Astrocyte of the spinal cord (primary cell): ENCODE measurements around the gene LMNTD2.
A peak's percentile ranks its signal among the peaks of the same experiment; 100 is the strongest.

Experiments used
- DNase-seq: peaks from one replicate; pipeline ENCODE4 v3.0.0; 2011; ENCODE audit warnings: low read depth, low spot score
- H3K4me3 ChIP-seq: 2 replicates; pipeline ENCODE4 v1.5.1; 2011; ENCODE audit warnings: low read depth, mild to moderate bottlenecking, low read length, moderate library complexity
- in situ Hi-C: cut with HindIII; loops from 2 replicates; pipeline ENCODE4 v1.10.0; 2017; ENCODE audit warnings: low sequenced_read_pairs
- TF ChIP-seq, protein P1 (sequence below): IDR thresholded peaks from 2 replicates; pipeline ENCODE4 v1.5.1; 2012; ENCODE audit warnings: low read depth, mild to moderate bottlenecking, low read length, inconsistent platforms

Gene LMNTD2

DNA sequence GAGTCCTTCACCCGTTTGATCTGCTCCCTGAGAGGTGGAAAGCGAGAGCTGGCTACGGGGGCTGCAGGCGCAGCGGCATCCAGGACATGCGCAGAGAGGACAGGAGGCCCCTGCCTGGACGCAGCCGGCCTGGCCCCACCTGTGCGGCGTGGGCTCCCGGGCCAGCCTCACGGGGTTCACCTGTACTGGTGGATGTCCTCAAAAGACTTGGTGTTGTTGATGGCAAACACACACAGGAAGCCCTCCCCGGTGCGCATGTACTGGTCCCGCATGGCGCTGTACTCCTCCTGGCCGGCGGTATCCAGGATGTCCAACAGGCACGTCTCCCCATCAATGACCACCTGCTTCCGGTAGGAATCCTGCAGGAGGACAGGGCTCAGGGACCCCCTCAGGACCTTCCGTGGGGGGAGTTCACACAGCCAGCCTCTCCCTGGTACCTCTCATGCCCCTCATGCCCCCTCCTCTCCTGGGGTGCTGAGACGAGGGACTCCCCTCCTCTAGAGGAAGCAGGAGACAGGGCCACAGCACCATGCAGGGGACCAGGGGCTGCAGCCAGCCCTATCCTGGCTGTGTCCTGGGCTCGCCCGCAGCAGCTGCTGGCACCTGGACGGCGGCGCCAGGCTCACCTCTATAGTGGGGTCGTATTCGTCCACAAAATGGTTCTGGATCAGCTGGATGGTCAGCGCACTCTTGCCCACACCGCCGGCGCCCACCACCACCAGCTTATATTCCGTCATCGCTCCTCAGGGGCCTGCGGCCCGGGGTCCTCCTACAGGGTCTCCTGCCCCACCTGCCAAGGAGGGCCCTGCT is 26.7 kb downstream of the LMNTD2 start:
- in situ Hi-C loops = no loop called here
- peak overlapping the region; percentile 71 for H3K4me3 ChIP-seq
- TF ChIP-seq, protein P1, sequence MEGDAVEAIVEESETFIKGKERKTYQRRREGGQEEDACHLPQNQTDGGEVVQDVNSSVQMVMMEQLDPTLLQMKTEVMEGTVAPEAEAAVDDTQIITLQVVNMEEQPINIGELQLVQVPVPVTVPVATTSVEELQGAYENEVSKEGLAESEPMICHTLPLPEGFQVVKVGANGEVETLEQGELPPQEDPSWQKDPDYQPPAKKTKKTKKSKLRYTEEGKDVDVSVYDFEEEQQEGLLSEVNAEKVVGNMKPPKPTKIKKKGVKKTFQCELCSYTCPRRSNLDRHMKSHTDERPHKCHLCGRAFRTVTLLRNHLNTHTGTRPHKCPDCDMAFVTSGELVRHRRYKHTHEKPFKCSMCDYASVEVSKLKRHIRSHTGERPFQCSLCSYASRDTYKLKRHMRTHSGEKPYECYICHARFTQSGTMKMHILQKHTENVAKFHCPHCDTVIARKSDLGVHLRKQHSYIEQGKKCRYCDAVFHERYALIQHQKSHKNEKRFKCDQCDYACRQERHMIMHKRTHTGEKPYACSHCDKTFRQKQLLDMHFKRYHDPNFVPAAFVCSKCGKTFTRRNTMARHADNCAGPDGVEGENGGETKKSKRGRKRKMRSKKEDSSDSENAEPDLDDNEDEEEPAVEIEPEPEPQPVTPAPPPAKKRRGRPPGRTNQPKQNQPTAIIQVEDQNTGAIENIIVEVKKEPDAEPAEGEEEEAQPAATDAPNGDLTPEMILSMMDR = no peak
- DNase-seq = no peak

DNA sequence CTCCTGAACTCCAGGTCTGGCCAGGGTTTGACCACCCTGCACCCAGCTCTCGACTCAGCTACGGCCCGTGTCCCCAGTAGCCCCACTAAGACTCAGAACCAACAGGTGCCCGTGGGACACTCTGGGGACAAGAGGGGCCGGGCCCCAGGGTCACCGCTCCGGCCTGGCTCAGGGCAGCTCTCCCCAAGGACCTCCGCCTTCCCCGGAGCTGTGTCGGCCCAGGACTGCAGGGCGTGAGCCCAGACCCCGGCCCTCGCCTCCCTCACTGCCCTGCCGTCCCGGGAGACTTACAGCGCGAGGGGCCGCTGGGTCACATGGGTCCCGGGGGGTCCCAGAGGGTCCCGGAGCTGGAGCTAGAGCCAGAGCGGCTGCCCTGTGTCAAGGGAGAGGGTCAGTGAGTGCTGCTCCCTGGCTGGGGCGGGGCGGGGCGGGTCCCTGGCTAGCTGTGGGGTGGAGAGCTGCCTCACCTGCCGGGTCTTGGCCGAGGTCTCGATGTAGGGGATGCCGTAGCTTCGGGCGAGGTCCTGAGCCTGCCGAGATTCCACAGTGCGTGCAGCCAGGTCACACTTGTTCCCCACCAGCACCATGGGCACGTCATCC is 27.5 kb downstream of the LMNTD2 start:
- no peak for DNase-seq
- in situ Hi-C loops = no loop called here
- TF ChIP-seq, protein P1 = no peak
- no peak overlapping the region for H3K4me3 ChIP-seq

DNA sequence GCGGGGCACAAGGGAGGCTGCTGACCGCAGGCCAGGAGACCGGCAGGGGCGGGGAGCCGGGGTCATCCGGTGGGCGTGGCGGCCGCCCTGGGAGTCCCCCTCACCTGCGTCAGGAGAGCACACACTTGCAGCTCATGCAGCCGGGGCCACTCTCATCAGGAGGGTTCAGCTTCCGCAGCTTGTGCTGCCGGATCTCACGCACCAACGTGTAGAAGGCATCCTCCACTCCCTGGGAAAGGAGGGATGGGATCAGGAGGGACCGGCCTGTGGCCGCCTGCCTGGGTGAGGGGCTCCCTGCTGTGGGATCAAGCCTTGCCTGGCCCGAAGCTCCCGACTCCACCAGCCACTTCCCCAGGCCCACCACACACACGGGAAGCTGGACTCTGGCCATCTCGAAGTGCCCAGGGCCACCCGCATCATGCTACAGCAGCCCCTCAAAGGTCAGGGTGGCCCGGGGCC is 28.0 kb downstream of the LMNTD2 start:
- in situ Hi-C loops = no loop called here
- no peak overlapping the region for H3K4me3 ChIP-seq
- TF ChIP-seq, protein P1 = no peak
- no peak for DNase-seq

DNA sequence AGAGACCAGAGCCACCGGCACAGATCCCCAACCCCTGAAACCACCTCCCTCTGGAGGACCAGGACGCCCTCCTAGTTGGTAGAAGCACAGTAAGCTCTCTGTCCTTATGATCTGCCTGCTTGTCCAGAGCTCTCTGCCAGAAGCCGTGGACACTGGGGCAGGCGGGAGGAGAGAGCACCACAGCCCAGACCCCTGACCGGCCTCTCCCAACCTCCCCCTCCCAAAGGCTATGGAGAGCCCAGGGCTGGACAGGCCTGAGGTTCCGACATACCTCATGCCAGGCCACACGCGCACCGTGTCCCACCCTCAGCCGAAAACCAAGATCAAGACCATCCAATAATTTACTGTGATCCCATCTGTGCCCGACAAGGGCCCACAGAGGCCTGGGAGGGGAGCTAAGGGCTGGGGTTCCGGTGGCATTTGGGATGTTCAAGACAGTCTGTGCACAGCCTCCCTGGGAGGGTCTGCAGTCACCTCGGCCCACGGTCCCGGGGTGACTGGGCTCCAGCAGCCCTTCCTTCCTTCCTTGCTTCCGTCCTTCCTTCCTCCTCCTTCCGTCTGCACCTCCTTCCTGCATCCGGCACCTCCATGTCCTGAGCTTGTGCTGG is 28.5 kb downstream of the LMNTD2 start:
- in situ Hi-C loops = no loop called here
- TF ChIP-seq, protein P1 = no peak
- DNase-seq = no peak
- H3K4me3 ChIP-seq = no peak overlapping the region

DNA sequence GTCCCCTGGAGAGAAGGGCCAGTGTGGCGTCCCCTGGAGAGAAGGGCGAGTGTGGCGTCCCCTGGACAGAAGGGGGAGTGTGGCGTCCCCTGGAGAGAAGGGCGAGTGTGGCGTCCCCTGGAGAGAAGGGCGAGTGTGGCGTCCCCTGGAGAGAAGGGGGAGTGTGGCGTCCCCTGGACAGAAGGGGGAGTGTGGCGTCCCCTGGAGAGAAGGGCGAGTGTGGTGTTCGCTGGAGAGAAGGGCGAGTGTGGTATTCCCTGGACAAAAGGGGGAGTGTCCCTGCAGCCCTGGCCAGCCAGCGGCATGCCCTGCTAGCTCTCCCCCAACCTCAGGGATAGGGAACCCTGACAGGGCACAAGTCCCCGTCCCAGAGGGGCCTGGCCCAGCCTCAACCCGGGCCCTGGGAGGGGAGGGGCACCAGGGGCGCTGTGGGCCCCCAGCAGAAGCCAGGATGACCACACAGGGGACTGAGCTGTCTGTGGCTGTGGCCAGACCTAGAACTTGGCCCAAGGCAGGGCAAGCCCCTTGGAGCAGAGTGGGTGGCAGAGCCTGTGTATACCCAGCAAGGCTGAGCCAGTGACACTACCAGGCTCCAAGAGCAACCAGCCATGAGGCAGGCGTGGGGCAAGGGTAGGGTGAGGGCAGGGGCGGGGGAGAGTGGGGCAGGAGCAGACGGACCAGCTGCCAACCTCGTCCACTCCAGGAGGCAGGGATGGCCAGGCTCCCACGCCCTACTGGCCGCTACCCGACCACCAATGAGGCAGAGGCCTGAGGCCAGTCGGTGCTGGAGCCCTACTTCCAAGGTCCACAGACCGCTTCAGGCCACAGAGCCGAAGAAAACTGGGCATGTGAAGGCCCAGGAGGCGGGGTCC is 29.3 kb downstream of the LMNTD2 start:
- no peak overlapping the region for H3K4me3 ChIP-seq
- TF ChIP-seq, protein P1 = no peak
- in situ Hi-C loops = no loop called here
- DNase-seq = no peak
